Endothelial cell of umbilical vein (primary cell): ENCODE results near the gene TMEM178B. TPM values are rescaled to one million over a fixed set of nuclear protein-coding genes. Genes with fewer than 3 reads are reported as not detected.

ENCODE experiments used
- BruUV-seq: library from RNA; stranded (reverse); fragments of 400-500 nt; replicated peaks from 2 replicates; lab custom pipeline; 2021; lab: Mats Ljungman, UMichigan
- CTCF ChIA-PET: fragments of 300-600, 350-600 bp; sonication (Branson Sonifier 250); formaldehyde crosslinking; loops from one replicate; lab custom pipeline; 2021; ENCODE audit warnings: antibody characterized with exemption, inconsistent platforms; lab: Charles Lee
- POLR2A ChIA-PET: fragments of 300-600, 350-600 bp; sonication (Branson Sonifier 250); formaldehyde crosslinking; loops from one replicate; lab custom pipeline; 2021; ENCODE audit warnings: antibody characterized with exemption, inconsistent platforms; lab: Charles Lee
- DNase-seq: peaks from one replicate; pipeline ENCODE4 v3.0.0-alpha.2; 2011; ENCODE audit warnings: low read depth, low spot score
- FAIRE-seq: peaks from 2 replicates; lab custom pipeline; 2011; peaks lifted over from hg19 to GRCh38; lab: Jason Lieb, UNC
- H2AFZ ChIP-seq: 2 replicates; pipeline ENCODE4 v1.6.0; 2012; ENCODE audit warnings: low read depth, low read length, control low read depth, inconsistent platforms
- H3K27ac ChIP-seq: 2 replicates; pipeline ENCODE4 v1.5.1; 2011; ENCODE audit warnings: low read depth, mild to moderate bottlenecking, control low read depth, low read length, moderate library complexity; ENCODE audit not compliant: insufficient read depth
- H3K27me3 ChIP-seq, 2 experiments: 2 replicates each; pipeline versions ENCODE4 v1.6.0 to v1.6.1; 2011; ENCODE audit warnings: low read length in 2 of 2, mixed read lengths in 1 of 2; ENCODE audit not compliant: control insufficient read depth in 2 of 2, insufficient read depth in 2 of 2
- H3K36me3 ChIP-seq, 2 experiments: 2 replicates in 1 of 2; 3 replicates in 1 of 2; pipeline ENCODE4 v1.5.1; 2011; ENCODE audit warnings: low read length in 2 of 2, mild to moderate bottlenecking in 1 of 2, moderate library complexity in 1 of 2; ENCODE audit not compliant: control insufficient read depth in 2 of 2, insufficient read depth in 2 of 2; ENCODE audit errors: extremely low read depth in 1 of 2
- H3K4me1 ChIP-seq: 3 replicates; pipeline ENCODE4 v1.5.1; 2011; ENCODE audit warnings: mild to moderate bottlenecking, low read length; ENCODE audit not compliant: control insufficient read depth, insufficient read depth; ENCODE audit errors: extremely low read depth
- H3K4me2 ChIP-seq: 2 replicates; pipeline ENCODE4 v1.6.1; 2011; ENCODE audit warnings: low read length, control low read depth, mixed read lengths; ENCODE audit not compliant: insufficient read depth
- H3K4me3 ChIP-seq, 3 experiments: fragments of 200-600 bp in 1 of 3; sonication (generic), shearing (Covaris generic) in 1 of 3; replicated peaks in 1 of 3; 2 replicates each; pipeline ENCODE4 v1.5.1; 2011 to 2016; ENCODE audit warnings: control low read depth in 3 of 3, low read length in 3 of 3, mild to moderate bottlenecking in 2 of 3, inconsistent platforms in 1 of 3, low read depth in 1 of 3, moderate library complexity in 1 of 3; ENCODE audit not compliant: insufficient read depth in 1 of 3
- H3K79me2 ChIP-seq: 2 replicates; pipeline ENCODE4 v1.6.0; 2012; ENCODE audit warnings: low read length, inconsistent platforms; ENCODE audit not compliant: control insufficient read depth, insufficient read depth
- H3K9ac ChIP-seq: replicated peaks from 2 replicates; pipeline ENCODE3; 2011; ENCODE audit warnings: low read length, control low read depth; ENCODE audit not compliant: insufficient read depth; ENCODE audit errors: extremely low read depth
- H3K9me1 ChIP-seq: replicated peaks from 3 replicates; pipeline ENCODE4 v1.6.0; 2011; ENCODE audit warnings: mild to moderate bottlenecking, low read length; ENCODE audit not compliant: control insufficient read depth, insufficient read depth; ENCODE audit errors: extremely low read depth
- H3K9me3 ChIP-seq: replicated peaks from 2 replicates; pipeline ENCODE4 v1.5.1; 2012; ENCODE audit warnings: low read length, inconsistent platforms; ENCODE audit not compliant: control insufficient read depth, insufficient read depth
- H4K20me1 ChIP-seq: replicated peaks from 2 replicates; pipeline ENCODE3; 2011; ENCODE audit warnings: mild to moderate bottlenecking, low read length; ENCODE audit not compliant: control insufficient read depth, insufficient read depth; ENCODE audit errors: extremely low read depth
- CTCF ChIP-seq, 2 donors: IDR thresholded peaks; 1 replicate in 1 of 2; 2 replicates in 1 of 2; pipeline ENCODE4 v1.5.1; 2011; ENCODE audit warnings: low read length in 2 of 2, mild to moderate bottlenecking in 2 of 2, moderate library complexity in 2 of 2, control low read depth in 1 of 2, inconsistent platforms in 1 of 2, low read depth in 1 of 2; ENCODE audit not compliant: insufficient read depth in 1 of 2; ENCODE audit errors: extremely low read depth in 1 of 2
- EZH2 ChIP-seq: IDR thresholded peaks from 2 replicates; pipeline ENCODE4 v1.6.1; 2012; ENCODE audit warnings: borderline replicate concordance, low read depth, mild to moderate bottlenecking, moderate library complexity, low read length, inconsistent platforms; ENCODE audit not compliant: severe bottlenecking
- FOS ChIP-seq: IDR thresholded peaks from 2 replicates; pipeline ENCODE4 v1.6.1; 2011; ENCODE audit warnings: mild to moderate bottlenecking, low read length, moderate library complexity, borderline replicate concordance; ENCODE audit not compliant: insufficient read depth
- GATA2 ChIP-seq: IDR thresholded peaks from 2 replicates; pipeline ENCODE4 v1.7.0; 2011; ENCODE audit warnings: low read depth, mild to moderate bottlenecking, moderate library complexity, mixed read lengths, low read length; ENCODE audit not compliant: insufficient read length, insufficient read depth
- JUN ChIP-seq: IDR thresholded peaks from 2 replicates; pipeline ENCODE4 v1.6.1; 2011; ENCODE audit warnings: borderline replicate concordance, low read depth; ENCODE audit not compliant: insufficient read length, insufficient read depth
- MAX ChIP-seq: IDR thresholded peaks from 2 replicates; pipeline ENCODE4 v1.6.1; 2011; ENCODE audit not compliant: insufficient read depth, insufficient read length
- MYC ChIP-seq: IDR thresholded peaks from one replicate; pipeline ENCODE4 v1.6.1; 2011; ENCODE audit warnings: mild to moderate bottlenecking, low read depth, low read length
- POLR2A ChIP-seq: IDR thresholded peaks from 2 replicates; pipeline ENCODE4 v1.6.1; 2012; ENCODE audit warnings: low read depth, mild to moderate bottlenecking, control low read depth, low read length
- POLR2AphosphoS5 ChIP-seq: IDR thresholded peaks from 2 replicates; pipeline ENCODE4 v1.6.1; 2012; ENCODE audit warnings: low read depth, mild to moderate bottlenecking, control low read depth, low read length, moderate library complexity; ENCODE audit not compliant: insufficient read depth
- dilution Hi-C: fragments of 300-500 bp; cut with MboI; formaldehyde crosslinking; loops from one replicate; pipeline ENCODE4 v1.15.0; 2019; ENCODE audit warnings: low sequenced_read_pairs; ENCODE audit not compliant: extremely low pct_ligation_motif_present
- intact Hi-C: fragments of 100-400 bp; cut with micrococcal nuclease; formaldehyde crosslinking; loops from one replicate; pipeline ENCODE4 v1.10.0; 2022
- polyA plus RNA-seq, 4 experiments: library from polyadenylated mRNA; depleted of rRNA in 3 of 4; stranded (reverse) in 3 of 4; unstranded in 1 of 4; fragments of >200 nt; gene quantifications; 2 replicates each; pipeline versions ENCODE4 v1.2.1 to v1.2.3, GENCODE V29; 2011 to 2012; ENCODE audit warnings: missing spikeins in 1 of 4
- total RNA-seq: library from RNA; stranded (reverse); gene quantifications from 2 replicates; pipeline ENCODE4 v1.2.3, GENCODE V29; 2021

Gene TMEM178B
- total and polyA plus RNA-seq, 2 donors (not counting 3 experiments of a cell fraction or from before 2014, with no cell fraction given), result not detected

- peaks cover 1% of the 10 kb centered on the region for H3K9me3 ChIP-seq
- intact Hi-C loops (no loop called here), dilution Hi-C loops (no loop called here)
- H3K9me1 ChIP-seq, result no peaks in the 10 kb centered on the region
- no peaks in the 10 kb centered on the region for H3K4me1 ChIP-seq
- H3K4me3 ChIP-seq, result no peak overlapping the region
- H3K79me2 ChIP-seq, result no peaks in the 10 kb centered on the region
- H3K27me3 ChIP-seq, result no peaks in the 10 kb centered on the region
- H3K9ac ChIP-seq, result no peak overlapping the region
- no peak for FAIRE-seq
- DNase-seq, result no peak
- no peak for TF ChIP-seq POLR2A
- TF ChIP-seq EZH2, result no peak
- TF ChIP-seq MAX, result no peak
- TF ChIP-seq MYC, result no peak
- no peak for TF ChIP-seq JUN
- TF ChIP-seq CTCF (IDR thresholded peaks at IDR 0.05; ENCODE audit: extremely low read depth in 1 of 2, insufficient read depth in 1 of 2, low read depth in 1 of 2, low read length in 2 of 2), result no peak
- no peak for TF ChIP-seq POLR2AphosphoS5
- TF ChIP-seq GATA2, result no peak
- TF ChIP-seq FOS, result no peak
- CTCF ChIA-PET, result no interaction called here
- no TSS peak for BruUV-seq
- H2AFZ ChIP-seq, result no peak overlapping the region
- H3K27ac ChIP-seq, result no peak overlapping the region
- no peaks in the 10 kb centered on the region for H4K20me1 ChIP-seq
- no peak overlapping the region for H3K4me2 ChIP-seq
- H3K36me3 ChIP-seq, result no peaks in the 10 kb centered on the region
- POLR2A ChIA-PET, result no interaction called here
Observed at GRCh38 chr7:141154131-141154732, 80.4 kb downstream of the TMEM178B start.
